Mucosa of gallbladder (tissue), 1 donor: ENCODE data around the gene CERS6. TPM values are rescaled to one million over a fixed set of nuclear protein-coding genes. Genes with fewer than 3 reads are reported as not detected.

ENCODE experiments used
- DNase-seq: peaks from one replicate; pipeline ENCODE4 v3.0.0-alpha.2; 2020; ENCODE audit warnings: low spot score
- total RNA-seq: library from RNA; stranded (reverse); gene quantifications from one replicate; pipeline ENCODE4 v1.2.1, GENCODE V29; 2021
- donor health status: DM: no; HTN: no; CAD: no.

CERS6 gene
- total RNA-seq, 1 donor from 2014 or later: 22.4 TPM

DNA sequence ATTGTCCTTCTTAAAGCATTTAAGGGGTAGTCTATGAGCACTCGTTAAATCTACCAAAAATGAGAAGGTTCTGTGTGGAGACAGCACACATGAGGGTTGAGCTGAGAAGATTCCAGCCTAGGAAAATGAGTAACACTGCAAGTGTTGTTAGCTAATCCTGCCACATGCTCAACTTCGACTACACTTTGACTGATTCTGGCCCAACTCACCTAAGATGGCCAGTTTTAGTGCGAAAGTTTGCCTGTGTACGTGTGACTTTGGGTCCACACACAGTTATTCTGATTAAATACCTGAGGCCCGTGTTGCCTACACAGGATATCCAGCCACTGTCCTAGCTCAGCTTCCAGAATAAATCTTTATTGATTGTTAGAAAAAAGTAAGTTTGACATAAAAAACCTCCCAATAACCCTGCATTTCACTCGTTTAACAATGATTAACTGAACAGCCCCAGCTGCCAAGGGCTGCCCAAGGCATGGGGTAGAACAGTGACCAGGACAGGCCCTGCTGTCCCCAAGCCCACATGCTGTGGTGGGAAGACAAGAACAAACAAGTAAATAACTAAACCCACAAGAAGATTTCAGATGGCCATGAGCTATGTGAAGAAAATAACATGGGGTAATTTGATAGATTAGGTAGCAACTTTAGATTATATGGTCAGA, 14.7 kb upstream of the CERS6 start:
- DNase-seq: no peak

DNA sequence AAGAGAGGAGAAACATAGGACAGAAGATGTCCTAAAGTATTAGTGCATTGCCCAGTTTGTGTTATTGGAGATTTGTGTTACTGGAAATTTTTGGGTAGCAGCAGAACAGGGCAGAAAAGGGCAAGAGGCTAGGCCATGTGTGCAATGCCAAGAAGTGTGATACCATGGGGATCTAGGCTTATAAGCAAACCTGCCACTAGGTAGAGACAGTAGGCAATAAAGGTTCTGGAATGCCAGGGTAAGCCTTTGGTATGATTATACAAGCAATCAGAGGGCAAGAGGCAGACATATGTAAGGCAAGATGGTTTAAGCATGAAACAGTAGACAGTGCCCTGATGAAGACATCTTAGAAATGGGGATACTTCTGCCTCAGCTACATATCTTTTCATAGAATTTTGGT, 12.3 kb upstream of the CERS6 start:
- no peak for DNase-seq

- DNase-seq: no peak
These were observed 10.1 kb upstream of the CERS6 start for GRCh38 chr2:168445960-168446359.

- no peak for DNase-seq
These were observed 7.1 kb upstream of the CERS6 start for GRCh38 chr2:168448980-168449379.

GRCh38 chr2:168449419-168449818, 6.7 kb upstream of the CERS6 start:
- no peak for DNase-seq

GRCh38 chr2:168450171-168450570, 5.9 kb upstream of the CERS6 start:
- DNase-seq: no peak

DNA sequence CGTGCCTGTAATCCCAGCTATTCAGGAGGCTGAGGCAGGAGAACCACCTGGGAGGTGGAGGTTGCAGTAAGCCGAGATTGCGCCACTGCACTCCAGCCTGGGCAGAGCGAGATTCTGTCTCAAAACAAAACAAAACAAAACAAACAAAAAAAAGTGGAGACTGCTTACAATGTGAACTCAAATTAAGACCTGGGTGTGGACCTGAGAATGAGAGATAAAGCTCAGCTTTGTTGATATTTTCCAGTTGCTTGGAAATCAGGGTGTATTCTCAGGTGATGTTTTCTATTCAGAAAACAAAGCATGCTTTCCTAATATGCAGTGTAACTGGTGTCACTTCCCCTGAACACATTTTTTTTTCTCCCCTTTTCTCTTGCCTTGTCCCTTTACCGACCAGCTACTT, 5.3 kb upstream of the CERS6 start:
- DNase-seq: no peak

- no peak for DNase-seq
These were observed 3.3 kb upstream of the CERS6 start for GRCh38 chr2:168452781-168453180.

DNA sequence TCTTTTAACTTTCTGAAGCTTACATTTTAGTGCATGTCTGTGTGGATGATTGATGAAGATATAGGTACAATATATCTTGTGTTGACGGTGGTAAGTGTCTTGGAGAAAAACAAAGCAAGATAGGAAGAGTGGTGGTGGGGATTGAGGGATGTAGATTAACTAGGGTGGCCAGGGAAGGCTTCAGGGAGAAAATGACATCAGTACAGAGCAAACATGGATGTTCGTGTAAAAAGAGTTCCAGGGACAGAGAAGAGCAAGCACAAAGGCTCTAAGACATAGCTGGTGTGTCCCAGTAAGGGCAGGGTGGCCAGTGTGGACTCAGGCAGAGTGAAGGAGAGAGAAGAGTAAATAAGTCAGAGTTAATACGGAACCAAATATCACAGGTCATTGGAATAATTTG, 2.7 kb upstream of the CERS6 start:
- no peak for DNase-seq

GRCh38 chr2:168454737-168455644, 1.1 kb upstream of the CERS6 start:
- no peak for DNase-seq

GRCh38 chr2:168456521-168457189, 583 bp downstream of the CERS6 start:
- DNase-seq: peak; percentile 22

GRCh38 chr2:168457190-168457895, 1.3 kb downstream of the CERS6 start:
- DNase-seq: no peak

DNA sequence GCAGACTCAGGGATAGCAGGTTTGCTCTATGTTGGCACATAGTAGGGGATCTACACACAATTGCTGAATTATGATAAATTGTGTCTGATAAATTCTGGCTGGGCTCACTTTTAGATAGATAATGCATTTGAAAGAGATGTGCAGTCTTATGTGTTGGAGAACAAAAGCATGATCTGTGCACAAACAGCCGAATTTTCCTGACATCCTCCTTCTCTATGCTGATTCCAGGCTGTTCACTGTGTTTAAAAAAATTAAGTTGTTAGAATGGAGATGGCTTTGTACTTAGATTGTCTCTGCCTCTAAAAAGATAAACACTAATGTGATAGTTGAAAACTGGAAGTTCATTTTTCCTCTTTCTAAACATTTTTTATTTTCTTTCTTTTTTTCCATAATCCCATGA, 2.1 kb downstream of the CERS6 start:
- no peak for DNase-seq

- DNase-seq: no peak
These were observed 3.2 kb downstream of the CERS6 start for GRCh38 chr2:168459256-168459655.

GRCh38 chr2:168460571-168460970, 4.5 kb downstream of the CERS6 start:
- no peak for DNase-seq

DNA sequence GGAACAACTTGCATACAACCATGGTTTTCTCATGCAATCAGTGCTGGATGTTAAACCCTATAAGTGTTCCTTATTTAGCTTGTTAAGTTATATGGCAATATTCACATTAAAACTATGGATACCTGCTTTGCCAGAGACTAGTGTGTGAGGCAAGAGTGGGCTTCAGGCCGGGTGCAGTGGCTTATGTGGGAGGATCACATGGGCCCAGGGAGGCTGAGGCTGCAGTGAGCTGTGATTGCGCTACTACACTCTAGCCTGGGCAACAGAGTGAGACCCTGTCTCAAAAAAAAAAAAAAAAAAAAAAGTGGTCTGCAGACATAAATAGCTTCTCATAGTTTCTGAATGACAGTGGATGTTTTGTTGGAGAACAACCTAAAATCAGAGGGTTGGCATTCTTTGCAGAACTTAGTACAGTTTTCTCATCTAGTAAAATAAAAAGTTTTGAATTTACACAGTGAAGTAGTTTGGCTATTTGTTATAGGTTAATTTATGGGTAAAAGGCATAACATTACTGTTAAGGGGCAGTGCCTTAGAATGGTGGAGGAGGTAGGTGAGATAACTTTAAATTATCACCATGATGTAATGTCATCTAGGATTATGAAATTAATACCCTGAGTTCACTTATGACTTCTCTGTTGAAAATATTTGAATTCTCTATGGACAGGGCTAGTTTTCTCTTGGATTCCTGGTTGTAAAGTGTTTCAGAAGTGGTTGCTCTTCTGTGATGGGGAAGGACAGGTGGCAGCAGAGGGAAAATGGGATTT, 5.3 kb downstream of the CERS6 start:
- DNase-seq: no peak

DNA sequence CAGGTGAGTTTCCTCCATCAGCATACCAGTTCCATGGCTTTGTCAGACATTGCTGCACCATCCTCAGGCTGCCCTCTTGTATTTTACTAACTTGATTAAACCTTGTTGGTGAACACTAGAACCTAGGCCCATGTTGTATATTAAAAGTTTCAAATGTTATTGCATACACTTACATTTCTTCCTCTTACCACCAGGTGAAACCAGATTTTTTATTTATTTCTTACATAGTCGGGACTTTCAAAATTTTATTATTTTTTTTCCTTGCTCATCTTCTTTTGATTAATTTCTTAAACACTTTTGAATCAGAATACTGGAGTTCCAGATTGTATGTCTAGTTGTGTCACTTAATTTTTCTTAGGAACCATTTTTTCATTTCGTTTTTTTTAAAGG, 5.9 kb downstream of the CERS6 start:
- no peak for DNase-seq

DNA sequence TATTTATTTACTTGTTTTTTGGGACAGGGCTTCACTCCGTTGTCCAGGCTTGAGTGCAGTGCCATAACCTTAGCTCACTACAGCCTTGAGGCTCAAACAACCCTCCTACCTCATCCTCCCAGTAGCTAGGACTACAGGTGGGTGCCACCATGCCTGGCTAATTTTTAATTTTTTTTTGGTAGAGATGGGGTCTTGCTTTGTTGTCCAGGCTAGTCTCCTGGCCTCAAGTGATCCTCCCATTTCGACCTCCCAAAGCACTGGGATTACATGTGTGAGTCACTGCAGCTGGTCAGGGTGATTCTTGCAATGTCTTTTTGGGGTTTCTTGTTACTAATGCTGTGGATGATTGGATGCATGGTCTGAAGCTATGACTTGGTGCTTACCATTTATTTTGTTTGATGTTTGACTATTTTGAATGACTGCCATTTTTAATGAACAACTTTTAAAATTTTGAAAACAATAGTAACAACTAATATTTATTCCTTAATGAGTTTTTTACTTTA, 6.5 kb downstream of the CERS6 start:
- DNase-seq: no peak

DNA sequence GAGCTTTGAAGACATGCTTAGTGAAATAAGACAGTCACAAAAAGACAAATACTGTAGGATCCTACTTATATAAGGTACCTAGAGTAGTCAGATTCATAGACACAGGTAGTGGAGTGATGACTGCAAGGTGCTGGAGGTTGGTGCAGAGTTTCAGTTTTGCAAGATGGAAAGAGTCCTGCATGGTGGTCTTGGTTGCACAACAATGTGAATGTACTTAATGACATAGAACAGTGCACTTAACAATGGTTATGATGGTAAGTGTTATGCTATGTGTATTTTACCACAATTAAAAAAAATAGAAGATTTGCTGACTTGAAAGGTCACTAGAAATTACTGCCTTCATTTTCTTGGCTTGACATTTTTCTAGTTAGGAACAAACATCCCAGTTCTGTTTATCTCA, 9.5 kb downstream of the CERS6 start:
- no peak for DNase-seq

GRCh38 chr2:168466190-168466737, 10.2 kb downstream of the CERS6 start:
- DNase-seq: no peak
